A549 treated with Hydrocortisone at 1 μM for 4 hours (cell line): ENCODE data around the gene SLC1A4. TPM values are rescaled to one million over a fixed set of nuclear protein-coding genes. Genes with fewer than 3 reads are reported as not detected.

ENCODE experiments used
- total RNA-seq: library from RNA; stranded (reverse); fragments of 200-300 nt; extraction: Qiagen RNA extraction; gene quantifications from 5 replicates; pipeline ENCODE4 v1.2.3, GENCODE V29; 2022

SLC1A4 gene
- total RNA-seq = 10.0 to 11.1 TPM (median 10.5 TPM) in 5 replicates

DNA sequence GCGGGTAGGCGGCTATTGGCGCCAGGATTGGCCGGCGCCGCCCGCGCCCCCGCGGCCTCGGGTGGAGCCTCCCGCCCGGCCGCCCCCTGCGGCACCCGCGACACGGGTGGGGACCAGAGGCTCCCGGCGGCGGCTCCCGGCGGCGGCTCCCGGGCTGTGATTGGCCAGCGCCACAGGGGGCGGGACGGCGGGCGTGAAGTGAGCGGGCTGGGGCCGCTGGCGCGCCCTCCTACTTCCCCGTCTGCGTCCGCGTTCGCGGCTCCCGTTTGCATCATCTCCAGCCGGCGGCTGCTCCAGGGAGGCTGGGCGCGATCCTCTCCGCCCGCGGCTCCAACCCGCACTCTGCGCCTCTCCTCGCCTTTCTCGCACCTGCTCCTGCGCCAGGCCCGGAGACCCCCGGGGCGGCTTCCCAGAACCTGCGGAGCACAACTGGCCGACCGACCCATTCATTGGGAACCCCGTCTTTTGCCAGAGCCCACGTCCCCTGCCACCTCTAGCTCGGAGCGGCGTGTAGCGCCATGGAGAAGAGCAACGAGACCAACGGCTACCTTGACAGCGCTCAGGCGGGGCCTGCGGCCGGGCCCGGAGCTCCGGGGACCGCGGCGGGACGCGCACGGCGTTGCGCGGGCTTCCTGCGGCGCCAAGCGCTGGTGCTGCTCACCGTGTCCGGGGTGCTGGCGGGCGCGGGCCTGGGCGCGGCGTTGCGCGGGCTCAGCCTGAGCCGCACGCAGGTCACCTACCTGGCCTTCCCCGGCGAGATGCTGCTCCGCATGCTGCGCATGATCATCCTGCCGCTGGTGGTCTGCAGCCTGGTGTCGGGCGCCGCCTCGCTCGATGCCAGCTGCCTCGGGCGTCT lies at the start of gene SLC1A4:
Gene SLC1A4 (plus strand): TSS at position 274 of the 856 bp plus-strand sequence. CDS start 245 bp downstream, at position 519.

DNA sequence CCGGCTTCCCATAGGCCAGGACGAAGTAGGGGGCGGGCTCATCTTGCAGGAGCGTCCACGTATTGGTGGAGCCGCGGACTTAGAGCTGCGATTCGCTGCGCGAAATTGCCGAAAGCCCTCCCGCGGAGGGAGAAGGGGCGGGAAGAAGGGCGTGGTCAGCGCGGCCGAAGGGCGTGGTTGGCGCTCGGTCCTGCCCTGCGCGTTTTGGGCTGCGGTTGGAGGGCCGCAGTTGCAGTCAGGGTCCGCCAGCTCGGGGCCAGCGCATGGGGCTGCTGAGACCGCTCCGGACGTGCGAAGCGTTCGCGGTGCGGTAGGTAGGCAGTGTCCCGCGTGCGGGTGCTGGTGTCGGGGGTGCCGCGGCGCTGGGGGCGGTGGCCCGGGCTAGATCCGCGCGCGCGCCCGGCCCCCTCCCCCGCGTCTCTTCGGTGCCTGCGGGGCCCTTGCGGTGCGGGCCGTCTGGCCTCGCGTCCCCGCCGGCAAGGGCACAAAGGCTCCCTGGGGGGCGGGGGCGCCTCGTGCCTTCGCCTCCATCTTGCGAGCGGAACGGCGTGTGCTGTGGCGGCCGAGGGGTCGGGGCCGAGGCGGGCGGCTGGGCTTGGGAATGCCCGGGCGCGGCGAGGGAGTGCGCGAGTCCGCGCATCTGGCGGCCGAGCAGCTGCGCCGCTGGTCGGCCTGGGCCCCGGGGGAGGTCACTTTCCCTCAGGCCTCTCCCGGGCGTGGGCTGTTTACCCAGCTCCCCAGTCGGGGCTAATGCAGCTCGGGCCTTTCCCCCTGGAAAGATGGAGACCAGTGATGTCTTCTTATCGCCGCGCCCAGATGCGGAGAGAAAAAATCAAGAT lies 67.2 kb downstream of the SLC1A4 start, which contains the start of gene CEP68:
Gene CEP68 (plus strand): TSS at position 202 of the 839 bp plus-strand sequence. CDS start 13,029 bp downstream, outside the sequence.

Other genes starting within 250 kb of the SLC1A4 start
- gene CEP68, start 67.0 kb downstream of the SLC1A4 start, total RNA-seq = 9.1 to 12.8 TPM (median 11.5 TPM) in 5 replicates
- gene RAB1A, start 140.7 kb downstream of the SLC1A4 start, total RNA-seq = 207 to 245 TPM (median 231 TPM) in 5 replicates
- 134 to 214 TPM (median 169 TPM) in 5 replicates for gene ACTR2, start 238.4 kb downstream of the SLC1A4 start, total RNA-seq